ENCODE data around the gene HPCAL1.

Gene HPCAL1

DNA sequence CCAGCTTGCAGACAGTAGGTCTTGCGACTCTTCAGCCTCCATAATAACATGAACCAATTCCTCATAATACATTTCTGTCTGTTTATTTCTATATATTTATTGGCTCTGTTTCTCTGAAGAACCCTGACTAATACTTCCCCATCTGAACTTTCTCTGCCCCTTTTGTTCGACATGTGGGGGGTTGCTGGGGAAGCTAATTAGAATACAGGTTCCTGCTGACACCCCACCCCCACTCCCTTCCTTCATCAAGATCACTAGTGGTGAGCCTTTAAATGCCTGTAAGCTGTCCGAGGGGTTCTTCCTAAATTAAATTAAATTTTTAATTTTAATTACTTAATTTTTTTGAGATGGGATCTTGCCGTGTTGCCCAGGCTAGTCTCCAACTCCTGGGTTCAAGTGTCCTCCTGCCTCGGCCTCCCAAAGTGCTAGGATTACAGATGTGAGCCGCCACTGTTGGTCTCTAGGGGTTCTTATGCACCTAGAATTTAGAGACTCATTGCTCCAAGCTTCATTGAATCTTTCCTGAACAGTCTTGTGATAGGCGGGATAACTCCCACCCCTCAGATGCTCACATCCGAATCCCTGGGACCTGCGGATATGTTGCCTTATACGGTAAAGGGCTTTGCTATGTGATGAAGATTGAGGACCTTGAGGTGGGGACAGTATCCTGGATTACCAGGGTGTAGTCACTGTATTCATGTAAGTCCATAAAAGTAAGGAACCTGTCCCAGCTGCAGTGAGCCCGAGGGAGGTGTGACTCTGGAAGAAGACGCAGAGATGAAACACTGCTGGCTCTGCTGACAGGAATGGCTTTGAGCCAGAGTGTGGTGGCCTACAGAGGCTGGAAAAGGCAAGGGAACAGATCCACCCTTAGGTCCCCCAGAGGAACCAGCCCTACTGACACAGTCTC is 26.2 kb downstream of the HPCAL1 start:
- peaks cover 74% of the 10 kb centered on the region for H3K4me1 ChIP-seq (ENCODE audit: insufficient read depth, low read length, poor library complexity, severe bottlenecking)
- 0 out of 2 replicates have a peak, but pooled peaks cover 5% of the 10 kb centered on the region for H3F3A ChIP-seq (ENCODE audit: low read depth)
- H3K79me2 ChIP-seq (ENCODE audit: insufficient read depth, low read length), result peaks cover 95% of the 10 kb centered on the region
- no peaks in the 10 kb centered on the region for H3K9me3 ChIP-seq (ENCODE audit: insufficient read depth, low read depth, low read length)
- H3K9me2 ChIP-seq (replicated peaks; ENCODE audit: low read depth, low read length), result no peaks in the 10 kb centered on the region
- no peak overlapping the region for H2AFZ ChIP-seq (ENCODE audit: low read length)
- H3K4me2 ChIP-seq (ENCODE audit: low read depth, low read length, poor library complexity, severe bottlenecking), result peak overlapping the region; percentile 82
- H3K36me3 ChIP-seq (ENCODE audit: insufficient read depth, low read length), result no peaks in the 10 kb centered on the region
- H4K20me1 ChIP-seq (ENCODE audit: insufficient read depth, low read length, poor library complexity, severe bottlenecking), result no peaks in the 10 kb centered on the region
- H3K4me3 ChIP-seq (ENCODE audit: low read length, poor library complexity, severe bottlenecking), result no peak overlapping the region
- TF ChIP-seq, protein P1, sequence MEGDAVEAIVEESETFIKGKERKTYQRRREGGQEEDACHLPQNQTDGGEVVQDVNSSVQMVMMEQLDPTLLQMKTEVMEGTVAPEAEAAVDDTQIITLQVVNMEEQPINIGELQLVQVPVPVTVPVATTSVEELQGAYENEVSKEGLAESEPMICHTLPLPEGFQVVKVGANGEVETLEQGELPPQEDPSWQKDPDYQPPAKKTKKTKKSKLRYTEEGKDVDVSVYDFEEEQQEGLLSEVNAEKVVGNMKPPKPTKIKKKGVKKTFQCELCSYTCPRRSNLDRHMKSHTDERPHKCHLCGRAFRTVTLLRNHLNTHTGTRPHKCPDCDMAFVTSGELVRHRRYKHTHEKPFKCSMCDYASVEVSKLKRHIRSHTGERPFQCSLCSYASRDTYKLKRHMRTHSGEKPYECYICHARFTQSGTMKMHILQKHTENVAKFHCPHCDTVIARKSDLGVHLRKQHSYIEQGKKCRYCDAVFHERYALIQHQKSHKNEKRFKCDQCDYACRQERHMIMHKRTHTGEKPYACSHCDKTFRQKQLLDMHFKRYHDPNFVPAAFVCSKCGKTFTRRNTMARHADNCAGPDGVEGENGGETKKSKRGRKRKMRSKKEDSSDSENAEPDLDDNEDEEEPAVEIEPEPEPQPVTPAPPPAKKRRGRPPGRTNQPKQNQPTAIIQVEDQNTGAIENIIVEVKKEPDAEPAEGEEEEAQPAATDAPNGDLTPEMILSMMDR (conservative IDR thresholded peaks at IDR 0.05; ENCODE audit: low read length), result no peak
- no peak for TF ChIP-seq EZH2phosphoT487 (IDR thresholded peaks at IDR 0.05; ENCODE audit: borderline replicate concordance)
- no peak overlapping the region for H3K9ac ChIP-seq (ENCODE audit: low read depth, low read length, poor library complexity, severe bottlenecking)
- H3K27me3 ChIP-seq (ENCODE audit: insufficient read depth, low read length, poor library complexity, severe bottlenecking), result no peaks in the 10 kb centered on the region

GRCh38 chr2:10329580-10329879 is 26.8 kb downstream of the HPCAL1 start:
- H3K4me1 ChIP-seq (ENCODE audit: insufficient read depth, low read length, poor library complexity, severe bottlenecking), result peaks cover 74% of the 10 kb centered on the region
- H4K20me1 ChIP-seq (ENCODE audit: insufficient read depth, low read length, poor library complexity, severe bottlenecking), result no peaks in the 10 kb centered on the region
- peaks cover 95% of the 10 kb centered on the region for H3K79me2 ChIP-seq (ENCODE audit: insufficient read depth, low read length)
- TF ChIP-seq EZH2phosphoT487 (IDR thresholded peaks at IDR 0.05; ENCODE audit: borderline replicate concordance), result no peak
- TF ChIP-seq, protein P1 (conservative IDR thresholded peaks at IDR 0.05; ENCODE audit: low read length), result no peak
- H3K9me3 ChIP-seq (ENCODE audit: insufficient read depth, low read depth, low read length), result no peaks in the 10 kb centered on the region
- peak overlapping the region; percentile 82 for H3K4me2 ChIP-seq (ENCODE audit: low read depth, low read length, poor library complexity, severe bottlenecking)
- no peaks in the 10 kb centered on the region for H3K36me3 ChIP-seq (ENCODE audit: insufficient read depth, low read length)
- H2AFZ ChIP-seq (ENCODE audit: low read length), result no peak overlapping the region
- H3K9me2 ChIP-seq (replicated peaks; ENCODE audit: low read depth, low read length), result no peaks in the 10 kb centered on the region
- H3K27me3 ChIP-seq (ENCODE audit: insufficient read depth, low read length, poor library complexity, severe bottlenecking), result no peaks in the 10 kb centered on the region
- 0 out of 2 replicates have a peak, but pooled peaks cover 5% of the 10 kb centered on the region for H3F3A ChIP-seq (ENCODE audit: low read depth)
- H3K9ac ChIP-seq (ENCODE audit: low read depth, low read length, poor library complexity, severe bottlenecking), result peak overlapping the region; percentile 71
- H3K4me3 ChIP-seq (ENCODE audit: low read length, poor library complexity, severe bottlenecking), result peak overlapping the region; percentile 70

- Histone ChIP-seq H3K4me1 (ENCODE audit: insufficient read depth, low read length, poor library complexity, severe bottlenecking) (peaks cover 74% of the 10 kb centered on the region), H3K79me2 (ENCODE audit: insufficient read depth, low read length) (peaks cover 96% of the 10 kb centered on the region), H3K4me3 (ENCODE audit: low read length, poor library complexity, severe bottlenecking) (peak overlapping the region; percentile 70)
Observed at GRCh38 chr2:10329880-10330699, 27.4 kb downstream of the HPCAL1 start.

More at GRCh38 chr2:10329880-10330699, 27.4 kb downstream of the HPCAL1 start:
- peaks cover 4% of the 10 kb centered on the region; the same call in 1 of the 2 replicates for H3K36me3 ChIP-seq (ENCODE audit: insufficient read depth, low read length)
- H3K9ac ChIP-seq (ENCODE audit: low read depth, low read length, poor library complexity, severe bottlenecking), result peak overlapping the region; percentile 71
- H3F3A ChIP-seq (ENCODE audit: low read depth), result 0 out of 2 replicates have a peak, but pooled peaks cover 5% of the 10 kb centered on the region
- H3K9me2 ChIP-seq (replicated peaks; ENCODE audit: low read depth, low read length), result no peaks in the 10 kb centered on the region
- no peaks in the 10 kb centered on the region for H4K20me1 ChIP-seq (ENCODE audit: insufficient read depth, low read length, poor library complexity, severe bottlenecking)
- peak overlapping the region; percentile 82 for H3K4me2 ChIP-seq (ENCODE audit: low read depth, low read length, poor library complexity, severe bottlenecking)
- TF ChIP-seq, protein P1 (conservative IDR thresholded peaks at IDR 0.05; ENCODE audit: low read length), result no peak
- no peak for TF ChIP-seq EZH2phosphoT487 (IDR thresholded peaks at IDR 0.05; ENCODE audit: borderline replicate concordance)
- no peaks in the 10 kb centered on the region; the same call in 1 of the 2 replicates for H3K9me3 ChIP-seq (ENCODE audit: insufficient read depth, low read depth, low read length)
- H3K27me3 ChIP-seq (ENCODE audit: insufficient read depth, low read length, poor library complexity, severe bottlenecking), result no peaks in the 10 kb centered on the region
- H2AFZ ChIP-seq (ENCODE audit: low read length), result no peak overlapping the region

Measured in Loucy (cell line).